KMS-11 (cell line): ENCODE data around the gene EML4.
A peak's percentile ranks its signal among the peaks of the same experiment; 100 is the strongest.
"Not testable (repeated sequence)": the region's sequence is repeated elsewhere in the genome, so short reads cannot be mapped to it uniquely, and the experiment has no call there.

ENCODE experiments used
- H2AFZ ChIP-seq: fragments of 200-600 bp; sonication (generic); 2 replicates; pipeline ENCODE4 v1.6.1; 2016; ENCODE audit warnings: antibody characterized with exemption, mixed run types, low read depth
- H3K27ac ChIP-seq: fragments of 200-600 bp; sonication (generic); 2 replicates; pipeline ENCODE4 v1.6.1; 2016; ENCODE audit warnings: mild to moderate bottlenecking, mixed run types
- H3K27me3 ChIP-seq: fragments of 200-600 bp; sonication (generic); 2 replicates; pipeline ENCODE4 v1.6.1; 2017; ENCODE audit warnings: mild to moderate bottlenecking, low read depth, mixed run types, moderate library complexity; ENCODE audit not compliant: insufficient read depth
- H3K36me3 ChIP-seq: fragments of 200-600 bp; sonication (generic); 2 replicates; pipeline ENCODE4 v1.6.1; 2017; ENCODE audit warnings: mild to moderate bottlenecking, mixed run types; ENCODE audit not compliant: insufficient read depth
- H3K4me1 ChIP-seq: fragments of 200-600 bp; sonication (generic); 2 replicates; pipeline ENCODE4 v1.6.1; 2016; ENCODE audit warnings: mild to moderate bottlenecking, low read depth, mixed run types; ENCODE audit not compliant: poor library complexity, severe bottlenecking
- H3K4me2 ChIP-seq: fragments of 200-600 bp; sonication (generic); 2 replicates; pipeline ENCODE4 v1.7.0; 2016; ENCODE audit warnings: mild to moderate bottlenecking, mixed run types
- H3K4me3 ChIP-seq: fragments of 200-600 bp; sonication (generic); IDR thresholded peaks from 2 replicates; pipeline ENCODE4 v1.6.1; 2017; ENCODE audit warnings: low read depth, low read length, mixed read lengths; ENCODE audit not compliant: insufficient read depth
- H3K79me2 ChIP-seq: fragments of 200-600 bp; sonication (generic); 2 replicates; pipeline ENCODE4 v1.6.1; 2016; ENCODE audit warnings: low read depth, mixed run types; ENCODE audit not compliant: insufficient read depth
- H3K9ac ChIP-seq: fragments of 200-600 bp; sonication (generic); 2 replicates; pipeline ENCODE4 v1.6.1; 2016; ENCODE audit warnings: mild to moderate bottlenecking, mixed run types
- H4K20me1 ChIP-seq: fragments of 200-600 bp; sonication (generic); 2 replicates; pipeline ENCODE4 v1.6.1; 2016; ENCODE audit warnings: mild to moderate bottlenecking, mixed run types; ENCODE audit not compliant: insufficient read depth
- TF ChIP-seq, protein P1 (sequence below): fragments of 200-600 bp; sonication (generic); conservative IDR thresholded peaks from 2 replicates; pipeline ENCODE4 v1.6.1; 2017; ENCODE audit warnings: low read depth, mild to moderate bottlenecking, antibody characterized with exemption, low read length, moderate library complexity, mixed read lengths

EML4 gene

DNA sequence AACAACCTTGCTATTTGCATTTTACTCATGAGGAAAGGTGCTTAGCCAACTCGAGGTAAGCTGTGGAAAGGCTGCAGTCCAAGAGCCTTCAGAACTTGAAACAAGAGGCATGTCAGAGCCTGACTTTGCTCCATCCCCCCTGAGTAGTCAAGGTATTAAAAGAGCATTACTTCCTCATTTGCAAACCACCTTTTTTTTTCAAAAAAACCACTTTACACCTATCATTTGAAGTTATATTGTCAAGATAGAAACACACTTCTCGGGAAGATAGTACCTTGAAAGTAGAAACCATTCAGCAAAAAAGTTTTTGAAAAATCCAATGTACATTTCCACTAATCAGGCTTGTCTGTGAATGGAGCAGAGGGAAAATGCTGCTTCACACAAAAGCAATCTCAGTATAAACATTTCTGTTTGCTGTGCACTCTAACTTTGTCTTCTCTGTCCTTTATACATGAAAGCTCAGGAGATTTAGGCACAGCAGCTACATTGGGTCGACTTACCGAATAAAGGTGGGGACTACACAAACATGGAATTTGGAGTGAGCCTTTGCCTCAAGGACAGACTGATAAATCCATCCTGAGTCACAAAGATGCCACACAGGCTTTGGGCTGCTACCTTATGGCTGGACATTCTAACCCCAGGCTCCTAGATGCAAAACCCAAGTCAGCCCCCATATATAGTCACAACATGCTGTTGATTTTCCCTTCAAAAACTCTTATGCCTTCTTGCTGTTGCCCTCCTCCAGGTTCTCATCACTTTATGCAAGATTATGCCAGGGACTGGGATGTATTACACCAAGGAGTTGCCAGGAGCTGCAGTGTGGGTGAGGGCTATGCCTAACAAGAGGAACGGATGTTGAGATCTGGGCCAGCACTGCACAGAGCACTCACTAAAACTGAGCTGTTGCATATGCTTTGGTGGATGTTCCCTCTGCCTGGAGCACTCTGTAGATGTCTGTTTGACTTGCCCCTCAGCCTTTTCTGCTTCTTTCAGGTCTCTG, 41.4 kb upstream of the EML4 start:
- Histone ChIP-seq H4K20me1 (no peaks in the 10 kb centered on the region), H3K36me3 (no peaks in the 10 kb centered on the region), H3K4me2 (peak overlapping the region; percentile 66; the same call in 1 of the 2 replicates), H3K4me1 (peaks cover 75% of the 10 kb centered on the region), H3K27me3 (no peaks in the 10 kb centered on the region), H3K4me3 (no peak overlapping the region), H2AFZ (peak overlapping the region; percentile 11; the same call in 1 of the 2 replicates), H3K79me2 (no peaks in the 10 kb centered on the region), H3K9ac (no peak overlapping the region; the same call in 1 of the 2 replicates), H3K27ac (peak overlapping the region; percentile 1; the same call in 1 of the 2 replicates)
- TF ChIP-seq, protein P1, sequence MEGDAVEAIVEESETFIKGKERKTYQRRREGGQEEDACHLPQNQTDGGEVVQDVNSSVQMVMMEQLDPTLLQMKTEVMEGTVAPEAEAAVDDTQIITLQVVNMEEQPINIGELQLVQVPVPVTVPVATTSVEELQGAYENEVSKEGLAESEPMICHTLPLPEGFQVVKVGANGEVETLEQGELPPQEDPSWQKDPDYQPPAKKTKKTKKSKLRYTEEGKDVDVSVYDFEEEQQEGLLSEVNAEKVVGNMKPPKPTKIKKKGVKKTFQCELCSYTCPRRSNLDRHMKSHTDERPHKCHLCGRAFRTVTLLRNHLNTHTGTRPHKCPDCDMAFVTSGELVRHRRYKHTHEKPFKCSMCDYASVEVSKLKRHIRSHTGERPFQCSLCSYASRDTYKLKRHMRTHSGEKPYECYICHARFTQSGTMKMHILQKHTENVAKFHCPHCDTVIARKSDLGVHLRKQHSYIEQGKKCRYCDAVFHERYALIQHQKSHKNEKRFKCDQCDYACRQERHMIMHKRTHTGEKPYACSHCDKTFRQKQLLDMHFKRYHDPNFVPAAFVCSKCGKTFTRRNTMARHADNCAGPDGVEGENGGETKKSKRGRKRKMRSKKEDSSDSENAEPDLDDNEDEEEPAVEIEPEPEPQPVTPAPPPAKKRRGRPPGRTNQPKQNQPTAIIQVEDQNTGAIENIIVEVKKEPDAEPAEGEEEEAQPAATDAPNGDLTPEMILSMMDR = no peak

- H3K27ac ChIP-seq = peak overlapping the region; percentile 23; the same call in 1 of the 2 replicates
- no peak overlapping the region for H3K4me3 ChIP-seq
- peaks cover 63% of the 10 kb centered on the region for H3K4me1 ChIP-seq
- no peaks in the 10 kb centered on the region for H3K36me3 ChIP-seq
- peak overlapping the region; percentile 26; the same call in 1 of the 2 replicates for H3K4me2 ChIP-seq
- H4K20me1 ChIP-seq = no peaks in the 10 kb centered on the region
- H3K27me3 ChIP-seq = no peaks in the 10 kb centered on the region
- H3K9ac ChIP-seq = no peak overlapping the region; the same call in 1 of the 2 replicates
- peak overlapping the region; percentile 29; the same call in 1 of the 2 replicates for H2AFZ ChIP-seq
- TF ChIP-seq, protein P1 = no peak
- no peaks in the 10 kb centered on the region for H3K79me2 ChIP-seq
Observed at GRCh38 chr2:42128721-42129486, 40.2 kb upstream of the EML4 start.

GRCh38 chr2:42129487-42129852, 39.7 kb upstream of the EML4 start:
- Histone ChIP-seq H3K4me1 (peaks cover 57% of the 10 kb centered on the region), H3K79me2 (no peaks in the 10 kb centered on the region), H3K36me3 (no peaks in the 10 kb centered on the region), H3K27ac (peak overlapping the region; percentile 23; the same call in 1 of the 2 replicates), H3K4me2 (peak overlapping the region; percentile 26; the same call in 1 of the 2 replicates), H3K9ac (no peak overlapping the region; the same call in 1 of the 2 replicates), H4K20me1 (no peaks in the 10 kb centered on the region), H3K27me3 (no peaks in the 10 kb centered on the region), H3K4me3 (no peak overlapping the region), H2AFZ (peak overlapping the region; percentile 29; the same call in 1 of the 2 replicates)
- TF ChIP-seq, protein P1 = no peak

DNA sequence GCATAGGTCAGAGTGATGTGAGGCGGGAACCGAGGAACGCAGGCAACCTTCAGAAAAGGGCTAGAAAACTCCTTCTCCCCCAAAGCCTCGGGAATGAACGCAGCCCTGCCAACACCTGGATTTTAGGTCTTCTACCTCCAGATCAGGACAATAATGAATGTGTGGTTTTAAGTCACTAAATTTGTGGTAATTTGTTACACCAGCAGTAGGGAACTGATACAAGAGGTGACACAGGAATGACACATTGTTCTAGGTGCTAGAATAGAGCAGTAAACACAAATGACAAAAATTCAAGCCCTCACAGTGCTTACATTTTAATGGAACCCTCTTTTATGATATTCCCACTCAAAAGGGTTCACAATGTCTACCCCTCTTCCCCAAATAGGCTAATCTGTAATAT, 39.2 kb upstream of the EML4 start:
- Histone ChIP-seq H3K9ac (no peak overlapping the region), H2AFZ (no peak overlapping the region), H4K20me1 (no peaks in the 10 kb centered on the region), H3K27me3 (no peaks in the 10 kb centered on the region), H3K36me3 (no peaks in the 10 kb centered on the region), H3K79me2 (no peaks in the 10 kb centered on the region), H3K4me2 (no peak overlapping the region; the same call in 1 of the 2 replicates), H3K4me1 (peaks cover 53% of the 10 kb centered on the region), H3K4me3 (no peak overlapping the region), H3K27ac (no peak overlapping the region)
- TF ChIP-seq, protein P1 = no peak

- H3K4me3 ChIP-seq, H3K27me3 ChIP-seq, H3K79me2 ChIP-seq, H3K27ac ChIP-seq, H3K4me2 ChIP-seq, H4K20me1 ChIP-seq, H3K36me3 ChIP-seq, H3K9ac ChIP-seq, H2AFZ ChIP-seq: not testable (repeated sequence)
- peaks cover 50% of the 10 kb centered on the region for H3K4me1 ChIP-seq
Observed at GRCh38 chr2:42130858-42131257, 38.3 kb upstream of the EML4 start.
